Dedifferentiated amniotic fluid mesenchymal stem cell (primary cell): ENCODE measurements around the gene ZDHHC21.
A peak's percentile ranks its signal among the peaks of the same experiment; 100 is the strongest.
"Not testable (repeated sequence)": the region's sequence is repeated elsewhere in the genome, so short reads cannot be mapped to it uniquely, and the experiment has no call there.

Experiments
- DNase-seq: peaks from one replicate; pipeline ENCODE4 v3.0.0-alpha.2; 2016; ENCODE audit errors: extremely low spot score

ZDHHC21 gene

GRCh38 chr9:14686168-14686567 is 7.1 kb downstream of the ZDHHC21 start:
- DNase-seq: no peak

GRCh38 chr9:14682616-14683015 is 10.6 kb downstream of the ZDHHC21 start:
- not testable (repeated sequence) for DNase-seq

- no peak for DNase-seq
Measured at GRCh38 chr9:14678776-14679175, 14.5 kb downstream of the ZDHHC21 start.

DNA sequence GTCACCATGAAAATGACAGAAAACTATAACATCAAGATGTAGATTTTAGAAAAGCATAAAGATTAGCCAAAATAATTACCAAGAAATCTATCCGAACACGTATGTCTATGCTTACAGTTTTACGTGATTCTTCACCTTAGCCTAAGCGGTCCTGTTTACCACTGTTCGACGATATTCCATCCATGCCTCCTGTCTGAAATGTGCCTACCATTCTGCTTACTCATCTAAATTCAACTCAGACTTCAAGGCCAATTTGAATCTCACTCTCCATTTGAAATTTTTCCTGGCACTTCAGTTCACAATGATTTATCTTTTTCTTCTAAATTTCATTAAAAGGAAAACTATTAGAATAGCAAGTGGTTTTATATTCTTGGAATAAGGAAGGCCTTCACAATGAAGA is 15.4 kb downstream of the ZDHHC21 start:
- no peak for DNase-seq

GRCh38 chr9:14677396-14677795 is 15.8 kb downstream of the ZDHHC21 start:
- no peak for DNase-seq

- no peak for DNase-seq
Measured at GRCh38 chr9:14674630-14675029, 18.6 kb downstream of the ZDHHC21 start.

DNA sequence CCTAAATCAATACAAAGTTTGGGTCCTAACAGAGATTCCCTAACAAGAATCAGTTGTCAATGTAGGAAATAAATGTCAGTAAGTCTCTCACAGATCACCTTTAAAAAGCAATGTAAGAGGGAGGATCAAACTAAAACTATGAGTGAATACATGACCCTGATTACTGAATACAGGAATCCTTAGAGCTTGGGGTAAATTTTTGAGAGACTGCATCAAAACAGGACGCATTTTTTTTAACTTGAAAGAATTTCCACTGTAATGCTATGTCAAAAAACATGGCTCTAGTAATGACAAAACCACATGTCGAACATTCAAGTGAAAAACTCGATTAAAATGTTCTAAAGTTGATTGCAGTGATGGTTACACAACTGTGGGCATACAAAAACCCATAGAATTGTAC is 21.9 kb downstream of the ZDHHC21 start:
- no peak for DNase-seq

- DNase-seq: no peak
Measured at GRCh38 chr9:14670718-14671117, 22.5 kb downstream of the ZDHHC21 start.

DNA sequence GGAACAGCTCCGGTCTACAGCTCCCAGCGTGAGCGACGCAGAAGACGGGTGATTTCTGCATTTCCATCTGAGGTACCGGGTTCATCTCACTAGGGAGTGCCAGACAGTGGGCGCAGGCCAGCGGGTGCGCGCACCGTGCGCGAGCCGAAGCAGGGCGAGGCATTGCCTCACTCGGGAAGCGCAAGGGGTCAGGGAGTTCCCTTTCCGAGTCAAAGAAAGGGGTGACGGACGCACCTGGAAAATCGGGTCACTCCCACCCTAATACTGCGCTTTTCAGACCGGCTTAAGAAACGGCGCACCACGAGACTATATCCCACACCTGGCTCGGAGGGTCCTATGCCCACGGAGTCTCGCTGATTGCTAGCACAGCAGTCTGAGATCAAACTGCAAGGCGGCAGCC is 29.2 kb downstream of the ZDHHC21 start:
- DNase-seq: not testable (repeated sequence)

- DNase-seq: no peak
Measured at GRCh38 chr9:14662060-14662453, 31.2 kb downstream of the ZDHHC21 start.

- DNase-seq: peak; percentile 45
Measured at GRCh38 chr9:14661421-14662059, 31.7 kb downstream of the ZDHHC21 start.

DNA sequence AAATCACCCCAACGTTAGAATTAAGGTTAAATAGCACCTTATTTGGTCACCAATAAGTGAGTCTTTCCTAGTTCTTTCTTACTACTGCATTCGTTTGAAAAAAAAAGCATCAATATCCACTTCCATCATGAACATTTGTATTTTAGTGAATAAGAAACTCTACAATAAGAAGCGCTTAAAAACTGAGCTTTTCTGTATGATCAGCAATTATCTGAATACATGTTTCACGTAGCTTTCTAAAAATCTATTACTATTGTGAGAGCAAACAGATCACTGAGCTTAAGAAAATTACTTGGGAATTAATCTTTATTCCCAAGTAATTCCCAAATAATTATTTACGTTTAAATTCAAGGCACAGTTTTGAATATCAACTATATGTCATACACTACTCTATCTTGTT is 32.5 kb downstream of the ZDHHC21 start:
- no peak for DNase-seq

DNA sequence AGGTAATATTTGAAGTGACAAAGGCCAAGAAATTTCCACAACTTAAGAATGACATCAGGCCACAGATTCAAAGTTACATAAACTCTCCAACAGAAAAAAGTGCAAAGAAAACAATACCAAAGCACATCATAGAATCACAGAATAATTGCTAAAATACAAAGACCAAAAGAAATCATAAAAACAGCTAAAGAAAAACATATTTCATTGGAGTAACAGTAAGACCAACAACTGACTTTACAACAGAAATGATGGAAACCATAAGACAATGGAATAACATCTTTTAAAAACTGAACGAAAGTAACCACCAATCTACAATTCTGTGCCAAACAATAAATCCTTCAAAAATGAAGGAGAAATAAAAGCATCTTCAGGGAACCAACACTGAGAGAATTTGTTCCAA is 38.3 kb downstream of the ZDHHC21 start:
- no peak for DNase-seq

- DNase-seq: no peak
Measured at GRCh38 chr9:14653511-14653910, 39.7 kb downstream of the ZDHHC21 start.

DNA sequence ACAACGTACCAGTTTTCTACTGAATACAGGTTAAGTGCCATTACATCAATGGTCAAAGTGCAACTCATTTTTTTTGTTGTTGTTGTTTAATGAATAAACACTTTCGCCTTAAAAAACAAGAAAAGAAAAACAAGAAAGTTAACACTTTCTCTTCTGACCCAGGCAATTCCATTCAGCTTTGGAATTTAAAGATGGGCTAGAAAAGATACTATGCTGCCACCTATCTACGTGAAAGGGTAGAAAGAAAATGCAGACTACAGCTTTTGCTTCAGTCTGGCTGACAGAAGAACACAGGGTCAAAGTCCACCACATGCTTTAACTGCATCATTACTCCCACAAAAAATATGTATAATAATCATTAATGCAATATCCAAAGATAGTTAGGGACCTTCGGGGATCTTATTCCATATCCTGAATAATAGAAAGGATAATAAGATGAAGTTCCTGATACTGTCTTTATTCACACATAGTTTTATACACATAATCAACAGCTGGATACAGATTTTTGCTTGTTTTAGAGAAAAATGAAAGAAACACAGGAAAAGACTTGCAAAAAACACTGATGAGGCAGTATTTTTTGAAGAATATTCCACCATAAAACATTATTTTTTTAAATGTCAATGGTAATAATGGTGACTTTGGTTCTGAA is 40.4 kb downstream of the ZDHHC21 start:
- DNase-seq: no peak

DNA sequence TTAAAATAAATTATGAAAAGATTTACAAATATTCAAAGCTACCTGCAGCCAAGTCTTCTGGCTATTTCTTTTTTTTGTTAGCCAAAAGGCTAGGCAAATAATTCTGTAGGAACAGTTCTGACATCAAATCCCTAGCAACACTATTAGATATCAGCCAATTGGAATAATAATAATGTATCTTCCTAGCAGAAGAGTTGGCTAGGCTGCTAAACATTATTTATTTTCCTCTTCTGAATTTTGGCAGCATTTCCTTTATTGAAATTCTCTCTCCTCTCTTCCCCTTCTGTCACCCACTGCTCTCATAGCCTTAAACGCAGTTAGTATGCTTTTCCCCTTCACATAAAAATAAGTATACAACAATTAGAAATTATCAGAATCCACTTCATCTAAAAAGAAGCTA is 42.6 kb downstream of the ZDHHC21 start:
- DNase-seq: no peak

DNA sequence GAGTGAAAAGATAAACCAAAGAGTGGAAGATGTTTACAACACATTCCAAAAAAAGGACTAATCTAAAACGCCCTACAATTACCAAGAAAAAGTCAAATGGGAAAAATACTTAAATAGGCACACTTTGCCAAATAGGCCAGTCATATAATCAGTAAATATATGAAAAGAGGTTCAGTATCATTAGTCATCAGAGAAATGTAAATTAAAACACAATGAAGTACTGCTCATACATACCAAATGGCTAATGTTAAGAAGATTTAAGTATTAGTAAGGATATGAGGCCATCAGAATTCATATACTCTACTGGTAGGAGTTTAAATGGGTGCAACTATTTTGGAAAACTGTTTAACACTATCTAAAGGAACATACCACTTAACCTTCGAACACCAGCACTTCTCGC is 47.6 kb downstream of the ZDHHC21 start:
- DNase-seq: no peak

GRCh38 chr9:14640967-14641366 is 52.3 kb downstream of the ZDHHC21 start:
- no peak for DNase-seq

DNA sequence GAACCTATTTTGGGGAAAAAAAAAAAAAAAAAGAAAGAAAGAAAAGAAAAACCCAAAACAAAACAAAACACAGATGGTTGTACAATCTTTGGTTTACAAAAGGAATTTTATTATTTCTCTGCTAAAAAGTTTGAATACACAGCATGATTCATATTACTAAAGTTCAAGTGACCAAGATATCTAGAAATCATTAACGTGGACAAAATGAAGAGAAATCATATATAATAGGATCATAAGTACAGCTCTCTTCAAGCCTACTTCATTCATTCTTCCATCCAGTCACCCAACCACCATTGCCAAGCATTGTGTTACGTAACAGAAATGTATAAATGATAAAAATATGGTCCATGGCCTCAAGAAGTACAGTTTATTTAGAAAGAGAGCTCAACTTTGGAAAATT is 52.9 kb downstream of the ZDHHC21 start:
- no peak for DNase-seq

DNA sequence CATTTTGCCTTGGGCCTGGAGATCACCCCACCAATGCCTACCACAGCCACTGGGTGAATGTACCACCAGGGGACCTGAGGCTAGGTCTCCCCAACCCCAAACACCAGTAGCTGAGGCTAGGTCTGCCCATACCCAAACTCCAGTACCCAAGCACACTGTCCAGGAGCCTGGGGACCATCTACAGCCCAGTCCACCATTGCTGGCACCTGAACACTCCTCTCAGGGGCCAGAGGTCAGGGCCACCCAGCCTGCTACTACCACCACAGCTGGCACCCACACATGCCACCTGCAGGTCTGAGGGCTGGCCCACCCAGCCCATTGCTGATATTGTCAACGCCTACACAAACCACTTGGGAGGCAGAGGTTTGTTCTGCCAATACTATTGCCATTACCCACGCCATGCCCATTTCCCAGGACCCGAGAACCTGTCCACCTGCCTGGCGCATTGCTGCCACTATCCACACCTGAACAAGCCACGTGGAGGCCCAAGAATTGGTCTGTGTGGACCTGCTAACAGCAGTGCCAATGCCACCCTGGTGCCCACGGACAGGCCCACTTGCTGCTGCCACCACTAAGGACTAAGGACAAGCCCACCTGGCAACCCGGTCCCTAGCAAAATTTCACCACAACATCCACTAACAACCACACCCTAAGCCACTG is 59.2 kb downstream of the ZDHHC21 start:
- DNase-seq: no peak

- no peak for DNase-seq
Measured at GRCh38 chr9:14633148-14633547, 60.1 kb downstream of the ZDHHC21 start.

DNA sequence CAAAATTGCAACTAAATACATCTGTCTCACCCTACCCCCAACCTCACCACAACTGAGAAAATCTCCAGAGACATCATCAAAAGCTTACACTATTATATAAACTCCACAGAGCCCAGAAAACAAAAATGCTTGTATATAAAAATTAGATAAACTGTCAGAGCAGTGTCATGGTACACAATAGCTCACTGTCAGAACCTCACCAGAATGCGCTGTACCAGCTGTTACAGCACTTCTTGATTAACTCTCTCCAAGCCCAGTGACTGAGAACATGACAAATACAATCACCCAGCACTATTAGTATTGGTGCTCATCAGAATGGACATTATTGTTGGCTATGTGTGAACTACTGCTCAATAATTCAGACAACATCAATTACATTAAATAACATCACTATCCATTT is 65.7 kb downstream of the ZDHHC21 start:
- DNase-seq: no peak

GRCh38 chr9:14618836-14619420 is 74.3 kb downstream of the ZDHHC21 start:
- no peak for DNase-seq
